CD4-positive, alpha-beta T cell treated with Interleukin-10 for 1 hour (primary cell): ENCODE results near the gene MBOAT7.
A peak's percentile ranks its signal among the peaks of the same experiment; 100 is the strongest.

Experiments
- DNase-seq: peaks from one replicate; pipeline ENCODE4 v3.0.0-alpha.2; 2020

The MBOAT7 gene

DNA sequence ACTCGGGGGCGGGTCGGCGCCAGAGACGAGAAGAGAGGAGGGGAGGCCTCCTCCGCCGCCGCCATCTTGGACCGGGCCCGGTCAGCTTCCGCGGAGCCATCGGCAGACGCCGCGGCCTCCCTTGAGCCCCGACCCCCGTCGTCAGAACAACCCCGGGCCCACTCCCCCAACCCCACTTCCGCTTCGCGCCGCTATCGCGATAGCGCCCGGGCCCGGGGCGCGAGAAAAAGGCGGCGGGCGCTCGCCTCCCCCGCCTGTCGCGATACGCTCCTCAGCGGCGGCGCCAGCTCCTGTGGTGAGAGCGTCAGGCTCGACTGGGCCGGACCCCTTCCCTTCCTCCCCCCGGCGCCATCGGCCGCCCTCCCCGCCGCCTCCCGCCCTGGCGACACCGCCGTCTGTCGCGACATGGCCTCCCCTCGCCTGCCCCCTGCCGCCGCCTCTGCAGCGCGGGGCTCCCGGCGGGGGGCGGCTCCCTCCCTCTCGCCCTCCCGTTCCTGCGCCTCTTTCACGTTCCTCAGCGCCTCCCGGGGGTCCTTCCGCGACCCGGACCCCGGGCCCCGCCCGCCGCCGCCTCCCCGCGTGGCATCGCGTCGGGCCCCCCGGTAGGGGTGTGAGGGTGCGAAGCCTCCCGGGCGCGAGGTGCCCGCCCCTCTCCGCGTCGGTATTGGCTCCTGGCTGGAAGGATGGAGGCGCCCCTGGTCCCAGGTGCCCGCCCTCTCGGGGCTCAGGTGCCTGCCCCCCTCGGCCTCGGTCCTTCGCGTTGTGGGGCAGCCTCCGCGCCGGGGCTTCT is 51.5 kb downstream of the MBOAT7 start, which contains the start of gene CNOT3:
CNOT3 (plus strand) TSS at position 64 of the 790 bp plus-strand sequence. CDS start 5,217 bp downstream, outside the sequence.
- DNase-seq = peak; percentile 52

DNA sequence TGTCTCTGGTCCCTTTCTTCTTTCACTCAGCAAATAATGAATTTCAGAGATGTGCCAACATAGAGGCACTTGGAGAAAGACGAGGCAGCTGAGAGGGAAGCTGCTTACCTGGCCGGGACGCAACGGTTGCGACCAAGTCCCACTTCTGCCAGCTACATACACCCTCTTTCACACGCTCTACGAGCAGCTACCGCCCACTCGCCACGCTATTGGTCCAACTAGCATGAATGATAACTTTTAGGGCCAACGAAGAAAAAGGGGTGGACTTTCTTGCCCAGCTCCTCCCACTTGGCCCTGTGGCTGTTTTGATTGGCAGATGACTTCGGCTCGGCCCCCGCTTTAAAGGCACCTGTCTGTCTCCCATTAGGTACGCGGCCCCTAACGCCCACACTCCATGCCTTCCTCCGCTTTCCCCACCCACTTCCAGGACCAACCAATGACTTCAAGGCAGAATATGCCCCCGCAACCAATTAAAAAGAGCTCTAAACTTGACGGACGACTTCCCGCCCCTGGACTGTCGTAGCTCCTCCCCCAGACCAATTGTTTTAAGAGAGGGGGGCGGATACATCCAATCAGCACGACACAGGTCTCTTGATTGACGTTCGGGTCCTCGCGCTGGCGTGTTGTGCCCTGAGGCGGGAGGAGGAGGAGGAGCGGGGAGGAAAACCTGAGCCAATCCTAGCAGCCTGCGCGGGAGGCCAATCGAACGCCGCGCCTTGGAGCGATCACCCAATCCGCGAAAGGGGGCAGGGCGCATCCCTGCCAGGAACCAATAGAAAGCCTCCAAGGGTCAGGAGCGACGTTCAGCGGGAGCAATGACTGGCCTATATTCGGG is 52.3 kb downstream of the MBOAT7 start:
- DNase-seq = peak; percentile 100

DNA sequence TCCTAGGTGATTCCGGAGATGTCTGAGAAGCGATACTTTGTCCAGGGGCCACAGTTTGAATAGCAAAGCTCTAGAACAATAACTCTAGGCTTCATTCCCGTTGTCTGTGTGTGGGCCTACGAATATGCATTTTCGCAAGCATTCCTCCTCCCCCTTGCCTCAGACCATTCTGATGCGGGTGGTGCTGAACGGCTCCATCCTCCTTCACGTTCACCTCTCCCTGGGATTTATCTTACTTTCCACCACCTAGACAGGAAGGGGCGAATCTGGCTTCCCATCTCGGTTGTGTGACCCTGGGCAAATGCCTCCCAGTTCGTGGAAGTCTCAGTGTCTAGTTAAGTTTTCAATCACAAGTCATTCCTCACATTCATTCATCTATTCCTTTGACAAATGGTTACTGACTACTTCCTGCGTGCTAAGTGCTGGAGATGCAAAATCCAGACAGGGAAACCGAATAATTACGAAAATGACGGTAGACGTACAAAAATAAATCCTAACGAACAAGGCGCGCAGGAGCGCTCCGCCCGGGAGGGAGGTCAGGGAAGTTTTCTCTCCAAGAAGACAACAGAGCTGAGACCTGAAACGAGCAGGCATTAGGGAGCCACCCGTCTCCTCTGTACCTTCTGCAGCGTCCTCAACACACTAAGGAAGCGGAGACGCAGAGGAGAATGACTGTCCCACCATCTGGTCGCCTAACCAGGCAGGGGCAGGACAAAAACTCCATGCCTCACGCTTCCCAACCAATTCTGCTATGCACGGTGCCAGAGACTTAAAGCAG is 53.1 kb downstream of the MBOAT7 start:
- DNase-seq = no peak

DNA sequence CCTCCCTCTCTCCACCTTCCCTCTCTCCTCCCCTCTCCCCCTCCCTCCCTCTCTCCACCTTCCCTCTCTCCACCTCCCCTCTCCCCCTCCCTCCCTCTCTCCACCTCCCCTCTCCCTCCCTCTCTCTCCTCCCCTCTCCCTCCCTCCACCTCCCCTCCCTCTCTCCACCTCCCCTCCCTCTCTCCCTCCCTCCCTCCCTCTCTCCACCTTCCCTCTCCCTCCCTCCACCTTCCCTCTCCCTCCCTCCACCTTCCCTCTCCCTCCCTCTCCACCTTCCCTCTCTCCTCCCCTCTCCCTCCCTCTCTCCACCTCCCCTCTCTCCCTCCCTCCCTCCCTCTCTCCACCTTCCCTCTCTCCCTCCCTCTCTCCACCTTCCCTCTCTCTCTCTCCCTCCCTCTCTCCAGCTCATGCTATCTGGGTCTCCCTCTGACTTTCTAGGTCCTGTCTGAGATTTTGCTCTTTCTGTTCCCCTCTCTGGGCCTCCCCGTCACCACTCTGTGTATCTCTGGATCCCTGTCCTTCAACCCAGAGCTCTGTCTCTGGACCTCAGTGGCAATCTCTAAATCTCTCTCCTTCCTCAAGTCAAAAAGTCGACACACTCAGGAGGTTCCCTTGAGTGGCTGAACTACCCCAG is 55.3 kb downstream of the MBOAT7 start:
- DNase-seq = no peak

DNA sequence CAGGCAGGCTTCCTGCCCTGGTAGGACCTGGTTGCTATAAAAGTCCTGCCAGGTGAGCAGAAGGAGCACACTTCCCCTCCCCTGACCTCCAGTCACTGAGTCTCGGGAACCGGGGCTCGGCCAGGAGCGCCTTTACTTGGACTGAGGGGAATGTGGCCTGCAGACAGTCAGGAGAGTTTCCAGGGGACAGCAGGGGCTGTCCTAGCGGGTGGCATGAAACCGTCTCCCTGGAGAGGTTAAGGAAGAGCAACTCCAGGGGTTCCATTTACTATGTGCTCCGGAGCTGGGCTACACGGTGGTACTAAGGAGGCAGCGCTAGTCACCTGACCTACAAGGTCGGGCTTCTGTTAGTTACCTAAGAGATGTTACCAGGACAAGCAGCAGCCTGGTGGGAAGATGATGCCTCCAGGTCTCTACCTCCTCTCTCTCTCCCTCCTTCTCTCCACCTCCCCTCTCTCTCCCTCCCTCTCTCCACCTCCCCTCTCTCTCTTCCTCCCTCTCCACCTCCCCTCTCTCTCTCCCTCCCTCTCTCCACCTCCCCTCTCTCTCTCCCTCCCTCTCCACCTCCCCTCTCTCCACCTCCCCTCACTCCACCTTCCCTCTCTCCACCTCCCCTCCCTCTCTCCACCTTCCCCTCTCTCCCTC is 55.9 kb downstream of the MBOAT7 start:
- no peak for DNase-seq

DNA sequence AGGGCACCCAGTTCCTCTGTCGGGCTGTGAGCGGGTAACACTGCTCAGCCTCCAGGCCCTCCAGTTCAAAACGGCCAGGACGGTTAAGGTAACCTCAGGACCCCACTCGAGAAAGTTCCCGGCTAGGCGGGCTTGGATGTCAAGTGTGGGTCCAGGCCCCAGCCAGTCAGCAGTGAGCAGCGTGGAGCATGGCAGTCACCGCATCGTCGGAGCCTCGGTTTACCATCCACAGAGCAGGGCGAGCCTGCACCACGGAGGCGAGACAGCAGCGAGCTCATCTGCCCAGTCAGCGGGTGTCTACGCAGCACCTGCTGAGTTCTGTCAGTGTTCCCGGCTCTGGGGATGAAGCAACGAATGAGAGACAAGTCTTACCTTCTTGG is 59.8 kb downstream of the MBOAT7 start:
- no peak for DNase-seq

DNA sequence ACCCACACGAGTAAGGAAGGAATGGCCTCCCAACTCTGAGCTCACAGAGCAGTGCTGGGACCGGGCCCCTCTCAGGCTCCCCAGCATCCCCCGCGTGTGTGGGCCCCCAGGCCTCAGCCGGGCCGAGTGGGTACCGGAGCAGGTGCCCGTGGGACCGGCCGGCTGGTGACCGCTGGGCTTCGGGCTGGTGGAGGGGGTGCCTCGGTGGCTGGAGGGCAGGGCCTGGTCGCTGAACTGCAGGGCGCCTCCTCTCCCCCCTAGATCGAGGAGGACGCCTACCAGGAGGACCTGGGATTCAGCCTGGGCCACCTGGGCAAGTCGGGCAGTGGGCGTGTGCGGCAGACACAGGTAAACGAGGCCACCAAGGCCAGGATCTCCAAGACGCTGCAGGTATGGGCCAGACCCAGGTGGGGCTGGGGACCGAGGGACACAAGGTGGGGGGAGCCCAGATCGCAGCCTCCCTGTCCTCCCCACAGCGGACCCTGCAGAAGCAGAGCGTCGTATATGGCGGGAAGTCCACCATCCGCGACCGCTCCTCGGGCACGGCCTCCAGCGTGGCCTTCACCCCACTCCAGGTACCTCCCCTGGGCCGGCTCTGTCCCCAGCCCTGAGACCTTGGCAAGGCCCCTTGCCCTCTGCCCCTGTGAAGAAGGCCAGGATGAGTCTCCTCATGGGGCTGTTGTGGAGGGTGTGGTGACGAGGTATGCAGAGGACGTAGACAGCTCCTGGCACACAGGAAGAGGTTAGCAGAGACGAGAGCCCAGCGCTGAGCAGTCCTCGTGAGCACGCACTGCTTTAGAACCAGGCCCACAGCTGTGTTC is 60.4 kb downstream of the MBOAT7 start:
- no peak for DNase-seq

DNA sequence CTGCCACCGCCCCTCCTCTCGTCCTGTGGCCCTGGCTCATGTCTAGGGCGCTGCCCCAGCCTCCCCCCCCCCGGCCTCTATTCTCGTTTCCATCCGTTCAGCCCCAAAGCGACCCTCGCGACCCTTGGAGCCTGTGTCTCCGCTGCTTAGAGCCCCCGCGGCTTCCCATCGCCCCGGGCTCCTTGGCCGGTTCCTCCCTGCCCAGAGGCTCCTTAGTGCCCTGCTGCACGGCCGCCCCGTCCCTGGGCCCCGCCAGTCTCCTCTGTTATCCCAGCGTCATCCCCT is 61.0 kb downstream of the MBOAT7 start:
- DNase-seq = no peak

DNA sequence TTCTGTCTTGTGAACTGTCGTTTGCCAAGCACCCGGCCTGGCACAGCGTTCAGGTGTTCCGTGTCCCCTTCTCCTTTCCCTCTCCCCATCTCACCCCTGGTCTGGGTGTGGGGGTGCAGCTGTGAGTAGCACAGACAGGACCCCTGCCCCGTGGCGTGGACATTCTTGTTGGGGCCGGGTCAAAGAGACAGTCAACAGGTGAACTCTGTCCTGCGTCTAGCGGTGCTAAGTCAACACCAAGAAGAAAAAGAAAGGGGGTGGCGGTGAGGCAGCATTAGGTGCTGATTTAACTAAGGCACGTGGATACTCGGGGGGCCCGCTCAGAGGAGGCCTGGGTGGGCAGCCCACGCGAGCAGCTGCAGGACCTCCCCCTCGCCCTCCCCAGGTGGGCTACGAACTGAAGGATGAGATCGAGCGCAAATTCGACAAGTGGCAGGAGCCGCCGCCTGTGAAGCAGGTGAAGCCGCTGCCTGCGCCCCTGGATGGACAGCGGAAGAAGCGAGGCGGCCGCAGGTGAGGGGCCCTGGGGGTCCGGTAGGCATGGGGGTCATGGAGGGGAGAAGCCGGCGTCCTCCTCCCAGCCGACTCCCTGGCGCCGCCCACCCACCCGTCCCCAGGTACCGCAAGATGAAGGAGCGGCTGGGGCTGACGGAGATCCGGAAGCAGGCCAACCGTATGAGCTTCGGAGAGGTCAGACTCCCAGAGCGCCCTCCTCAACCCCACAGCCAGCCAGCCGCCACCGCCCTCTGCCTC is 61.5 kb downstream of the MBOAT7 start:
- no peak for DNase-seq

DNA sequence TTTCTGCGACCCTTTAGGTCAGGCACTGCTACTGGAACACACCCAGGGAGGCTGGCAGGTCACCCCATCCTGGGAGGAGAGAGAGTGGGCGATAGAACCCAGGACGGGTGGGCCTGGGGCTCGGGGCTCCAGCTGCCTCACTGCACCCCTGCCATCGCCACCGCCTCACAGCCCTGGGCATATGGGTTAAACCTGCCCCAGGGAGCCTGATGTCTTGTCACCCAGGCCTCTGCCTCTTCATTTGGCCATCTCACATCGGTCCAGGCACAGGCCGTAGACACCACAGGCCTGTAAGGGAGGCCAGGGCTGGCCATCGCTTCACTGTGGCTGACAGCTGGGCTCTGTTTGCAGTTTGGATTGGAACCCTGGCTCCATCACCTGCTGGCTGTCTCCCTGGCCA is 63.7 kb downstream of the MBOAT7 start:
- DNase-seq = no peak

DNA sequence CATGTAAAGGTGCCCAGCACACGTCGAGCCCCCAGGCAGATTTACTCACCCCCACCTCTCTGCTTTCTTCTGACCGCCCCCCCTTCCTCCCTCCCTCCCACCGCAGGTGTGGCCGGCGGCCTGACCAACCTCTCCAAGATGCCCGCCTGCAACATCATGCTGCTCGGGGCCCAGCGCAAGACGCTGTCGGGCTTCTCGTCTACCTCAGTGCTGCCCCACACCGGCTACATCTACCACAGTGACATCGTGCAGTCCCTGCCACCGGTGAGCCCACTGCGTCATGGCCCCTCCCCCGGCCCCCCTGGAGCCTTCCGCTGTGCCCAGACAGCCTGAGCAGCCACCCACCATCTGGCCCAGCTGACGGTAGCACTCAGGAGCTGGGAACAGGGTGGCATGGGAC is 65.0 kb downstream of the MBOAT7 start:
- no peak for DNase-seq

DNA sequence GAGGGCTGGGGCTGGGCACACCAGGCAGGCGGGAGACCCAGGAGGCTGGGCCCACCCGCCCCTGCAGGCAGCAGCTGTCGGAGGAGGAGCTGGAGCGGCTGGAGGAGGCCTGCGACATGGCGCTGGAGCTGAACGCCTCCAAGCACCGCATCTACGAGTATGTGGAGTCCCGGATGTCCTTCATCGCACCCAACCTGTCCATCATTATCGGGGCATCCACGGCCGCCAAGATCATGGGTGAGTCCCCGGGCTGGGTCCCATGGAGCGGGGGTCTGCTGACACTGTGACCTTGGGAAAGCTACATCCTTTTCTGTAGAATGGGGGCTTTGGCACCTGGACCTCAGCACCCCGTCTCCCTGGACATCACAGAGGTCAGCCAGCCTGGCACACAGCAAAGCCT is 65.7 kb downstream of the MBOAT7 start:
- DNase-seq = no peak
